ENCODE results near the gene KDM8. TPM values are rescaled to one million over a fixed set of nuclear protein-coding genes. Genes with fewer than 3 reads are reported as not detected.

Gene KDM8
- total RNA-seq, 1 experiment from 2014 or later: 15.5 TPM

DNA sequence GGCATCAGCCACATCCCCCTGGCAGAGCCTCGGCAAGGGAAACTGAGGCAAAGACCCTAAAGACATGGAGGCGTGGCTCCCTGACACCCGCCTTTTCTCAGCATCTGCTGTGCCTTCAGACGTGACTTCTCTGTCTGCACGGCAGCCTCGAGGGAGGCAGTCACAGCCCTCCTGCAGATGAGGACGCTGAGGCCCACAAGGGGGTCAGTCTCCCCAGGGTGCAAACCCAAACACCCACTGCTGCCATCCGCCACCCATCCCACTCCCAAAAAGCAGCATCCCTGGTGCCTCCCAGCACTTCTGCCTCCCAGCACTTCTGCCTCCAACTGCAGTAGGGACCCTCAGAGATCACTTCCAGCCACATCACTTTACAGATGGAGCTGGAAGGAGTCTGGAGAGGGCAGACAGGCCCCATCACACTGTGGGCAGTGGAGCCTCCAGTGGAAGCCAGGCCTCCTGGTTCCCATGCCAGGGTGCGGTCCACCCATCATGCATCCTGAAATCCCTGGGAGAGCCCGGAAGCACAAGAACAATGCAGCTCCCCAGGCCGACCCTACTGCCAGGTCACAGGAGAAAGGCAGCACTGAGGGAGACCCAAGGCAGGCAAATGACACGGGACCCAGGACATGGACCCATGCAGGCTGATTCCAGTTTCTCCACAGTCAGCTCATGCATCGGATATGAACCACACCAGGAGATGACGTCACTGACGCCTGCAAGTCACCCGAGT, 23.8 kb downstream of the KDM8 start:
- DNase-seq: no peak
- Histone ChIP-seq H3K18ac (ENCODE audit: insufficient read length, low read depth, low read length) (no peak overlapping the region), H3K4me2 (ENCODE audit: insufficient read depth, insufficient read length, low read length) (no peak overlapping the region), H3K9ac (ENCODE audit: extremely low read depth, insufficient read length, low read length) (no peak overlapping the region), H3K14ac (ENCODE audit: insufficient read depth, low read length) (no peak overlapping the region), H3K79me2 (ENCODE audit: insufficient read depth, low read length) (no peaks in the 10 kb centered on the region), H3K23me2 (ENCODE audit: insufficient read length, low read depth, low read length, poor library complexity, severe bottlenecking) (no peaks in the 10 kb centered on the region), H4K20me1 (ENCODE audit: control insufficient read depth, insufficient read depth, insufficient read length) (no peaks in the 10 kb centered on the region), H3K27ac (ENCODE audit: insufficient read length, low read depth, low read length) (no peak overlapping the region), H2AFZ (ENCODE audit: low read length) (no peak overlapping the region), H3K27me3 (ENCODE audit: insufficient read depth, low read length) (no peaks in the 10 kb centered on the region), H2BK5ac (ENCODE audit: insufficient read length, low read length) (no peak overlapping the region), H3K9me3 (ENCODE audit: control insufficient read depth, low read depth, low read length) (no peaks in the 10 kb centered on the region), H4K91ac (ENCODE audit: insufficient read length, low read depth, low read length) (no peak overlapping the region), H3K4me1 (ENCODE audit: insufficient read depth, low read length) (no peaks in the 10 kb centered on the region), H2BK120ac (ENCODE audit: low read depth, low read length, poor library complexity, severe bottlenecking) (no peak overlapping the region), H4K8ac (replicated peaks; ENCODE audit: insufficient read length, low read depth, low read length) (no peak overlapping the region), H3T11ph (ENCODE audit: low read length) (no peak overlapping the region), H3K23ac (ENCODE audit: insufficient read length, low read depth, low read length) (no peak overlapping the region), H2BK12ac (ENCODE audit: insufficient read length, low read depth, low read length) (no peak overlapping the region), H2BK20ac (ENCODE audit: low read depth, low read length, poor library complexity, severe bottlenecking) (no peak overlapping the region), H2BK15ac (ENCODE audit: low read depth, low read length) (no peak overlapping the region), H4K5ac (ENCODE audit: insufficient read length, low read depth, low read length) (no peak overlapping the region), H2AK5ac (ENCODE audit: insufficient read length, low read length) (no peak overlapping the region), H3K4ac (ENCODE audit: low read depth, low read length) (no peak overlapping the region), H3K56ac (ENCODE audit: insufficient read length, low read depth, low read length) (no peak overlapping the region), H3K79me1 (ENCODE audit: insufficient read depth, low read depth, low read length, poor library complexity, severe bottlenecking) (no peaks in the 10 kb centered on the region)
- H3K27me3 Mint-ChIP-seq (ENCODE audit: low read depth): no peaks in the 10 kb centered on the region
- no peak overlapping the region for H3K27ac Mint-ChIP-seq
- H3K4me3 Mint-ChIP-seq: no peak overlapping the region
- 0 out of 7 replicates have a peak, but pooled peaks cover 0 to 2% (median 0%) of the 10 kb centered on the region in 3 experiments for H3K36me3 Mint-ChIP-seq (ENCODE audit: insufficient read depth in 1 of 3, low read depth in 3 of 3)
- WGBS (ENCODE audit: extremely low coverage, insufficient read length, low lambda C conversion rate): no CpG with 5 or more reads among the region's 16 CpGs
- TF ChIP-seq, protein P1, sequence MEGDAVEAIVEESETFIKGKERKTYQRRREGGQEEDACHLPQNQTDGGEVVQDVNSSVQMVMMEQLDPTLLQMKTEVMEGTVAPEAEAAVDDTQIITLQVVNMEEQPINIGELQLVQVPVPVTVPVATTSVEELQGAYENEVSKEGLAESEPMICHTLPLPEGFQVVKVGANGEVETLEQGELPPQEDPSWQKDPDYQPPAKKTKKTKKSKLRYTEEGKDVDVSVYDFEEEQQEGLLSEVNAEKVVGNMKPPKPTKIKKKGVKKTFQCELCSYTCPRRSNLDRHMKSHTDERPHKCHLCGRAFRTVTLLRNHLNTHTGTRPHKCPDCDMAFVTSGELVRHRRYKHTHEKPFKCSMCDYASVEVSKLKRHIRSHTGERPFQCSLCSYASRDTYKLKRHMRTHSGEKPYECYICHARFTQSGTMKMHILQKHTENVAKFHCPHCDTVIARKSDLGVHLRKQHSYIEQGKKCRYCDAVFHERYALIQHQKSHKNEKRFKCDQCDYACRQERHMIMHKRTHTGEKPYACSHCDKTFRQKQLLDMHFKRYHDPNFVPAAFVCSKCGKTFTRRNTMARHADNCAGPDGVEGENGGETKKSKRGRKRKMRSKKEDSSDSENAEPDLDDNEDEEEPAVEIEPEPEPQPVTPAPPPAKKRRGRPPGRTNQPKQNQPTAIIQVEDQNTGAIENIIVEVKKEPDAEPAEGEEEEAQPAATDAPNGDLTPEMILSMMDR (conservative IDR thresholded peaks at IDR 0.05): no peak
- no peaks in the 10 kb centered on the region for H3K9me3 Mint-ChIP-seq
- H3K4me1 Mint-ChIP-seq: peaks cover 4 to 7% of the 10 kb centered on the region in 2 experiments; a peak in 2 of 4 replicates
